Measurements from ENCODE around the gene PGM5.

Gene PGM5

DNA sequence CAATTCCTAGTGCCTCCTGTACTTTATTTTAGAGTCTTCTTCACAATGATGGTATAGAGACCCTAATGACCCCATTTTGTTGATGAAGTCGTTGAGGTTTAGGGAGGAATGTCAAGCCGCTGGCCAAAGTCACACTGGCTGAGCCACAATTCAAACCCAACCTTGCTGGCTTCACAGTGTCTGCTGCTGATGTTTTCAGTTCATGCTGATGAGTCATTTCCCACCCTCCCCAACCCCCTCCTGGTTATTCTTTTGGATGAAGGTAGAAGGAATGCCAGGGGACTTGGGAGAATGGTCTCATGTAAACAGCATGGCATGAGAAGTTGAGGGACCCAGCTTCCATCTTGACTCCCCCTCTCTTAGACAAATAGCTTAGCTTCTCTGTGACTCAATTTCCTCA is 115.7 kb downstream of the PGM5 start:
- no peaks in the 10 kb centered on the region for H3K9me3 Mint-ChIP-seq
- DNase-seq (no peak), ATAC-seq (replicated peaks) (no peak)
- H3K27ac Mint-ChIP-seq, result no peak overlapping the region
- no peaks in the 10 kb centered on the region for H3K4me1 Mint-ChIP-seq (ENCODE audit: low read depth in 2 of 2)
- peaks cover 13 to 16% of the 10 kb centered on the region in 2 donors for H3K27me3 Mint-ChIP-seq
- no peak overlapping the region for H3K4me3 Mint-ChIP-seq
- H3K36me3 Mint-ChIP-seq (ENCODE audit: insufficient read depth), result no peaks in the 10 kb centered on the region

- no peak for DNase-seq
- no peak for ATAC-seq (replicated peaks)
Measured at GRCh38 chr9:68473790-68474189, 117.4 kb downstream of the PGM5 start.

GRCh38 chr9:68476422-68476821 is 120.0 kb downstream of the PGM5 start:
- DNase-seq (no peak), ATAC-seq (replicated peaks) (no peak)
- Mint-ChIP-seq H3K9me3 (no peaks in the 10 kb centered on the region), H3K36me3 (ENCODE audit: insufficient read depth) (no peaks in the 10 kb centered on the region), H3K4me3 (no peak overlapping the region), H3K27ac (no peak overlapping the region), H3K4me1 (ENCODE audit: low read depth in 2 of 2) (no peaks in the 10 kb centered on the region), H3K27me3 (peaks cover 13 to 17% of the 10 kb centered on the region in 2 donors)

More at GRCh38 chr9:68473790-68474189, 117.4 kb downstream of the PGM5 start:
- H3K4me1 Mint-ChIP-seq (ENCODE audit: low read depth in 2 of 2), result no peaks in the 10 kb centered on the region
- H3K36me3 Mint-ChIP-seq (ENCODE audit: insufficient read depth), result no peaks in the 10 kb centered on the region
- no peak overlapping the region for H3K4me3 Mint-ChIP-seq
- H3K9me3 Mint-ChIP-seq, result no peaks in the 10 kb centered on the region
- H3K27me3 Mint-ChIP-seq, result peaks cover 16 to 22% of the 10 kb centered on the region in 2 donors
- H3K27ac Mint-ChIP-seq, result no peak overlapping the region

- H3K4me3 Mint-ChIP-seq, result no peak overlapping the region
- H3K36me3 Mint-ChIP-seq (ENCODE audit: insufficient read depth), result no peaks in the 10 kb centered on the region
- DNase-seq (no peak), ATAC-seq (replicated peaks) (no peak)
- no peaks in the 10 kb centered on the region for H3K4me1 Mint-ChIP-seq (ENCODE audit: low read depth in 2 of 2)
- no peaks in the 10 kb centered on the region for H3K9me3 Mint-ChIP-seq
- no peak overlapping the region for H3K27ac Mint-ChIP-seq
- peaks cover 13 to 17% of the 10 kb centered on the region in 2 donors for H3K27me3 Mint-ChIP-seq
Measured at GRCh38 chr9:68476847-68477246, 120.4 kb downstream of the PGM5 start.

DNA sequence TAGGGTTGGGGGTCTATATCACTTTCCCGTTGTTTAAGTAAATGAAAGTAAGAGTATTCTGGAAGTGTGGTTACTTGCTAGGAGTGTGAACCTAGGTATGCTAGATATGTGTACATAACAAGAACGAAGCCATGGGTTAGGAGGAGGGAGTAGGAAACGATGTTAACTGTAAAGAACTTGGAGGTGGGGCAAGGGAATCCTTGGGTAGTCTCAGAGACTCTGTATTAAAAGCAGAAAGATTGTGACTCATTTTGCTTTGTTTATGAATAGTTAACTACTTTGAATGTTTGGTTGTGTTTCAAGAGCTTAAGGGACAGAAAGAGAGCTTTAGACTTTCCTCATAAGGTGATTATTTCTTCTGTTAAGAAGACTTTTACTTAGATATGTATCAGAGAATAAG is 124.4 kb downstream of the PGM5 start:
- Mint-ChIP-seq H3K4me1 (ENCODE audit: low read depth in 2 of 2) (no peaks in the 10 kb centered on the region), H3K4me3 (no peak overlapping the region), H3K27ac (no peak overlapping the region), H3K9me3 (peaks cover 2 to 7% of the 10 kb centered on the region in 2 donors), H3K36me3 (ENCODE audit: insufficient read depth) (no peaks in the 10 kb centered on the region), H3K27me3 (peaks cover 13 to 37% of the 10 kb centered on the region in 2 donors)
- DNase-seq (no peak), ATAC-seq (replicated peaks) (no peak)

DNA sequence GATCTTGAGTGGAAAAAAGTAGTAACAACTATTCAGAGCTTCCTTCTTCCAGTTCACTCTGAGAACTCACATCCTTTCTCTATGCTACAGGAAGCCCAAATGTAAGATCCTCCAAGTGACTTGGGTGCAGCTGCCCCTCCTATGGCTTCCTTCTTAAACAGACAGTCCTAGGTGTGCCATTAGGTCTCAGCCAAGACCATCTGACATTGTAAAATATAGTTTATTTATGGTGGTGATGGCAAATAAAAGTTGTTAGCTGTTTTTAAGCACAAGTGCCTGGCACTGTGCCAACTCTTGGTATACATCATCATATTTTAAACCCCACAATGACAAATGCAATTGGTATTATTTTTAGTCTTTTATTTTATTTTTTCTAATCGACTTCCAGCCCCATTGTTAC is 126.1 kb downstream of the PGM5 start:
- H3K27ac Mint-ChIP-seq, result no peak overlapping the region
- H3K9me3 Mint-ChIP-seq, result peaks cover 2 to 7% of the 10 kb centered on the region in 2 donors
- H3K27me3 Mint-ChIP-seq, result peaks cover 13 to 31% of the 10 kb centered on the region in 2 donors
- no peaks in the 10 kb centered on the region for H3K4me1 Mint-ChIP-seq (ENCODE audit: low read depth in 2 of 2)
- ATAC-seq (replicated peaks), result no peak
- no peaks in the 10 kb centered on the region for H3K36me3 Mint-ChIP-seq (ENCODE audit: insufficient read depth)
- no peak overlapping the region for H3K4me3 Mint-ChIP-seq
- DNase-seq, result no peak

DNA sequence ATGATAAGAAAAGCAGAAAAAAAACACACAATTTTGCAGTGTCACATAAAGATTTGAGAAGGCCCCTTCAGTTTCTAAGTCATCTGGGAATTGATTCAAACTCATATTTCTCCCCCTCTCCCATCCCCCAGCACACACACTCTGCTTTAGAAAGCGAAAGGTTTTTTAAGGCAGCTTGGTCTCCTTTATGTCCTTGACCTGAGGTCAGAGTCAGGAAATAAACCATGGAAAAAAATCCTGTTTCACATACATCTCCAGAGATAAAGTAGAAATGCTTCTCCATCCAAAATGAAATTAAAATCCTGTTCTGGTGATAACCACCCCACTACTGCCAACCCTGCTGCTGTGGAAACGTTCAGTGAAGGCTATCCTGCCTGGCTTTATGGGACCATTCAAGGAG is 131.7 kb downstream of the PGM5 start:
- H3K27ac Mint-ChIP-seq, result no peak overlapping the region
- H3K4me3 Mint-ChIP-seq, result no peak overlapping the region
- DNase-seq (no peak), ATAC-seq (replicated peaks) (no peak)
- no peaks in the 10 kb centered on the region for H3K36me3 Mint-ChIP-seq (ENCODE audit: insufficient read depth)
- peaks cover 32 to 44% of the 10 kb centered on the region in 2 donors for H3K27me3 Mint-ChIP-seq
- H3K4me1 Mint-ChIP-seq (ENCODE audit: low read depth in 2 of 2), result no peaks in the 10 kb centered on the region
- peaks cover 1 to 7% of the 10 kb centered on the region in 2 donors for H3K9me3 Mint-ChIP-seq

DNA sequence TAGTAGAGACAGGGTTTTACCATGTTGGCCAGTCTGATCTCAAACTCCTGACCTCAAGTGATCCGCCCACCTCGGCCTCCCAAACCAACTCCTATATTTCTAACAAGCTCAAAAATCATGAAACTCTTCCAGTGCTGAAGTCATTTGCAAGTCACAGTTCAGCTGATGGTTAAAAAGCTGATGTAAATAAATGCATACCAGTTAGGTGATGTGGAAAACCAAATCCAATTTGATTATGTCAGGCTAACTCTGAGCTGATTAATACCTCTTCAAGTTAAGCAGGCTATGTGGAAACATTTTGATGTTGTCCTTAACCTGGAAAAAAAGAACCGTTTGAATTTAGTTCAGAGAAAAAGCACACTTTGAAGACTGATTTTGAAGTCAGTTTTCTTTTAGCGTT is 133.2 kb downstream of the PGM5 start:
- H3K4me3 Mint-ChIP-seq, result no peak overlapping the region
- H3K27ac Mint-ChIP-seq, result no peak overlapping the region
- H3K9me3 Mint-ChIP-seq, result peaks cover 0 to 7% of the 10 kb centered on the region in 2 donors
- ATAC-seq (replicated peaks) (no peak), DNase-seq (no peak)
- no peaks in the 10 kb centered on the region for H3K36me3 Mint-ChIP-seq (ENCODE audit: insufficient read depth)
- H3K4me1 Mint-ChIP-seq (ENCODE audit: low read depth in 2 of 2), result no peaks in the 10 kb centered on the region
- peaks cover 32 to 36% of the 10 kb centered on the region in 2 donors for H3K27me3 Mint-ChIP-seq

DNA sequence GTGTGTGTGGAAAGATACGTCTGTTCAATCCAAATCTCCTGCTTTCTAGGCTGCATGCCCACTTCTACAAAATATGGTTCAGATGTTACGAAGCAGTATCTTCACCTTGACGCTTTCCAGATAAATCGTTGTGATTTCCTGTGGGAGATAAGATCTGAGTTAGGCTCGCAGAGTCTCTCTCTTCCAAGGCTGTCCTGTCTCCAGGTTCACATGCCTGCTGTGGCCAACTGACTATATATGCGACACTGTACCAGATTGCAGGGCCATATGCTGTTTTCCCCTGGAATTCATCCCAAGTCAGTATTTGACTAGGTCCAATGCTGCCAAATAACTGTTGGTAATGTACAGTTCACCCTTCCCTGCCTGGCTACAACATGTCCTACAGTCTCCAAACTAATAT is 136.4 kb downstream of the PGM5 start:
- Mint-ChIP-seq H3K27ac (no peak overlapping the region), H3K36me3 (ENCODE audit: insufficient read depth) (no peaks in the 10 kb centered on the region), H3K9me3 (no peaks in the 10 kb centered on the region), H3K4me1 (ENCODE audit: low read depth in 2 of 2) (no peaks in the 10 kb centered on the region), H3K27me3 (peaks cover 32 to 35% of the 10 kb centered on the region in 2 donors), H3K4me3 (no peak overlapping the region)
- DNase-seq (no peak), ATAC-seq (replicated peaks) (no peak)

GRCh38 chr9:68493541-68493940 is 137.1 kb downstream of the PGM5 start:
- ATAC-seq (replicated peaks) (no peak), DNase-seq (no peak)
- Mint-ChIP-seq H3K4me1 (ENCODE audit: low read depth in 2 of 2) (no peaks in the 10 kb centered on the region), H3K9me3 (no peaks in the 10 kb centered on the region), H3K27me3 (peaks cover 27 to 31% of the 10 kb centered on the region in 2 donors), H3K4me3 (no peak overlapping the region), H3K27ac (no peak overlapping the region), H3K36me3 (ENCODE audit: insufficient read depth) (no peaks in the 10 kb centered on the region)

DNA sequence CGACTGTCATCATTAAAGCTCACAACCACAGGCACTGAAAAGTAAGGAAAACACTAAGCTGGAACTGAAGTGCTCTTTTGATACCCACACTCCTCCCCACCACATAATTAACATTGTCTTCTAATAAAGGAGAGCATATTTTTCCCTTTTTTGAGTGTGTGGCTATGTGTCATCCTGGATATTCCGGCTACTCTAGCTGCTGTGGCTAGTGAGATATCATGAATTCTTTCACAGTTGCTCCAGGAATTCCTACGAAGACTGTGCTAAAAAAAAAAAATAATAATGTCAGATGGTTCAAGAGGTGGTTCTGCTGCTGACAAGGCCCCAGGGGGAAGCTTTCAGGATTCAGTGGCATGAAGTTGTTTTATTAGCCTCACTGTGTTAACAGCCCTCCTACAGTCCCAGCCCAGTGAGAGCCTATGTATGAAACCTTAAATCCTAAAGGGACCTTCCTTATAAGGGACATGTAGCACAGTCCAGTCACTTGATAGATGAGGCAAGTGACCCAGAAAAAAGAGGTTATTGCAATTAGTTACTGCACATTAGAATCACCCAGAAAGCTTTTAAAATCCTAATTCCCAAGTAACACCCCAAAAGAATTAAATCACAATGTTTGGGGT is 137.7 kb downstream of the PGM5 start:
- H3K4me3 Mint-ChIP-seq, result no peak overlapping the region
- no peak for DNase-seq
- no peaks in the 10 kb centered on the region for H3K36me3 Mint-ChIP-seq (ENCODE audit: insufficient read depth)
- no peaks in the 10 kb centered on the region for H3K9me3 Mint-ChIP-seq
- no peaks in the 10 kb centered on the region for H3K4me1 Mint-ChIP-seq (ENCODE audit: low read depth in 2 of 2)
- H3K27me3 Mint-ChIP-seq, result peaks cover 23 to 26% of the 10 kb centered on the region in 2 donors
- no peak for ATAC-seq (replicated peaks)
- H3K27ac Mint-ChIP-seq, result no peak overlapping the region

- Mint-ChIP-seq H3K4me3 (no peak overlapping the region), H3K36me3 (ENCODE audit: insufficient read depth) (no peaks in the 10 kb centered on the region), H3K27ac (no peak overlapping the region), H3K27me3 (peaks cover 26 to 28% of the 10 kb centered on the region in 2 donors), H3K4me1 (ENCODE audit: low read depth in 2 of 2) (no peaks in the 10 kb centered on the region), H3K9me3 (no peaks in the 10 kb centered on the region)
- DNase-seq, result no peak
- ATAC-seq (replicated peaks), result no peak
Measured at GRCh38 chr9:68495247-68495646, 138.8 kb downstream of the PGM5 start.

GRCh38 chr9:68496356-68496755 is 139.9 kb downstream of the PGM5 start:
- H3K4me1 Mint-ChIP-seq (ENCODE audit: low read depth in 2 of 2), result no peaks in the 10 kb centered on the region
- H3K9me3 Mint-ChIP-seq, result peaks cover 0 to 1% of the 10 kb centered on the region in 2 donors
- no peak for DNase-seq
- H3K4me3 Mint-ChIP-seq, result no peak overlapping the region
- H3K27ac Mint-ChIP-seq, result no peak overlapping the region
- H3K27me3 Mint-ChIP-seq, result peaks cover 26 to 29% of the 10 kb centered on the region in 2 donors
- ATAC-seq (replicated peaks), result no peak
- no peaks in the 10 kb centered on the region for H3K36me3 Mint-ChIP-seq (ENCODE audit: insufficient read depth)

- no peaks in the 10 kb centered on the region for H3K36me3 Mint-ChIP-seq (ENCODE audit: insufficient read depth)
- no peak for ATAC-seq (replicated peaks)
- no peak overlapping the region for H3K27ac Mint-ChIP-seq
- no peak for DNase-seq
- H3K4me3 Mint-ChIP-seq, result no peak overlapping the region
- H3K27me3 Mint-ChIP-seq, result peaks cover 14 to 16% of the 10 kb centered on the region in 2 donors
- H3K4me1 Mint-ChIP-seq (ENCODE audit: low read depth in 2 of 2), result no peaks in the 10 kb centered on the region
- peaks cover 0 to 1% of the 10 kb centered on the region in 2 donors for H3K9me3 Mint-ChIP-seq
Measured at GRCh38 chr9:68497629-68498028, 141.2 kb downstream of the PGM5 start.
